Amniotic epithelial cell (primary cell): Measurements from ENCODE around the gene MYOT.
"Not testable (repeated sequence)": the region's sequence is repeated elsewhere in the genome, so short reads cannot be mapped to it uniquely, and the experiment has no call there.

Source experiments
- DNase-seq: peaks from one replicate; pipeline ENCODE4 v3.0.0-alpha.2; 2010; ENCODE audit warnings: low read depth

Gene MYOT

GRCh38 chr5:137867664-137868063 lies at the start of gene MYOT:
Gene MYOT (plus strand): TSS chr5:137867860. CDS start chr5:137870652, 2,792 bp downstream.
- no peak for DNase-seq

- DNase-seq, result no peak
Measured at GRCh38 chr5:137819766-137820165, 47.9 kb upstream of the MYOT start.

GRCh38 chr5:137822158-137822764 lies 45.4 kb upstream of the MYOT start:
- DNase-seq, result peak; percentile 47

- no peak for DNase-seq
Measured at GRCh38 chr5:137822984-137823383, 44.7 kb upstream of the MYOT start.

GRCh38 chr5:137825165-137825564 lies 42.5 kb upstream of the MYOT start:
- DNase-seq, result peak; percentile 28

GRCh38 chr5:137826067-137826466 lies 41.6 kb upstream of the MYOT start:
- DNase-seq, result no peak

GRCh38 chr5:137828180-137828579 lies 39.5 kb upstream of the MYOT start:
- DNase-seq, result no peak

- no peak for DNase-seq
Measured at GRCh38 chr5:137828664-137829063, 39.0 kb upstream of the MYOT start.

- DNase-seq, result no peak
Measured at GRCh38 chr5:137831105-137831504, 36.6 kb upstream of the MYOT start.

- DNase-seq, result no peak
Measured at GRCh38 chr5:137831526-137831925, 36.1 kb upstream of the MYOT start.

- DNase-seq, result no peak
Measured at GRCh38 chr5:137832416-137832815, 35.2 kb upstream of the MYOT start.

GRCh38 chr5:137833463-137833862 lies 34.2 kb upstream of the MYOT start:
- DNase-seq, result peak; percentile 92

- no peak for DNase-seq
Measured at GRCh38 chr5:137834498-137835049, 33.1 kb upstream of the MYOT start.

GRCh38 chr5:137836298-137836697 lies 31.4 kb upstream of the MYOT start:
- DNase-seq, result no peak

GRCh38 chr5:137836997-137837396 lies 30.7 kb upstream of the MYOT start:
- peak; percentile 77 for DNase-seq

GRCh38 chr5:137837491-137838394 lies 29.9 kb upstream of the MYOT start:
- peak; percentile 22 for DNase-seq

GRCh38 chr5:137838976-137839375 lies 28.7 kb upstream of the MYOT start:
- no peak for DNase-seq

- DNase-seq, result no peak
Measured at GRCh38 chr5:137842296-137842695, 25.4 kb upstream of the MYOT start.

- DNase-seq, result no peak
Measured at GRCh38 chr5:137843676-137844299, 23.9 kb upstream of the MYOT start.

GRCh38 chr5:137845472-137845871 lies 22.2 kb upstream of the MYOT start:
- DNase-seq, result peak; percentile 46

- DNase-seq, result no peak
Measured at GRCh38 chr5:137847687-137848086, 20.0 kb upstream of the MYOT start.

GRCh38 chr5:137853165-137853564 lies 14.5 kb upstream of the MYOT start:
- DNase-seq, result not testable (repeated sequence)

- DNase-seq, result no peak
Measured at GRCh38 chr5:137856201-137856600, 11.5 kb upstream of the MYOT start.
